Stimulated activated CD4-positive, alpha-beta T cell treated with anti-CD3 and anti-CD28 coated beads, TNF-alpha, amount 100 ng/mL, for 48 hours (primary cell): ENCODE measurements around the gene LY6G6F.

Experiments used
- DNase-seq, 3 donors: peaks; one replicate each; pipeline ENCODE4 v3.0.0-alpha.2; 2020; ENCODE audit warnings: low read depth in 3 of 3

Gene LY6G6F

GRCh38 chr6:31739639-31740396 is 33.2 kb downstream of the LY6G6F start, which contains the start of gene MSH5:
Gene MSH5, plus strand, starts transcription at chr6:31740005. Its CDS starts 462 bp downstream, at chr6:31740467.
- peak; percentile 92 to 97 (median 94) for DNase-seq

DNA sequence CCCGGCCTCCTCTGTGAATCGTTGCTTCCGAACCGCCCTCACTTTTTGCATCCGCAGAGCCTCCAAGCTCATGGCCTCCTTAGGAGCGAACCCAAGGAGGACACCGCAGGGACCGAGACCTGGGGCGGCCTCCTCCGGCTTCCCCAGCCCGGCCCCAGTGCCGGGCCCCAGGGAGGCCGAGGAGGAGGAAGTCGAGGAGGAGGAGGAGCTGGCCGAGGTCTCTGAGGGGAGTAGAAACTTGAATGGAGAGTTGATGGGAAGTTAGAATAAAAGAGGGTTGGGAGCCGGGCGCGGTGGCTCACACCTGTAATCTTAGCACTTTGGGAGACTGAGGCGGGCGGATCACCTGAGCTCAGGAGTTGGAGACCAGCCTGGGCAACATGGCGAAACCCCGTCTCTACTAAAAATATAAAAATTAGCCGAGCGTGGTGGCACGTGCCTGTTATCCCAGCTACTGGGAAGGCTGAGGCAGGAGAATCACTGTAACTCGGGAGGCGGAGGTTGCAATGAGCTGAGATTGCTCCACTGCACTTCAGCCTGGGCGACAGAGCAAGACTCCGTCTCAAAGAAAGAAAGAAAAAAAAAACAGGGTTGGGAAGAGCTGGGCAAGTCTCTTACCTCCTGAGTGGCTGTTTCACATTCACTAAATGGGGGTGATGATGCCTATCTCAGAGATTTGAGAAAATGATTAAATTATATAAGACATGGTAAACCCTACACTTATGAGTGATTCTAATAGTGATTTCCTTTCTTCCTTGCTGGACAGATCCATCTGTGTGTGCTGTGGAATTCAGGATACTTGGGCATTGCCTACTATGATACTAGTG is 33.9 kb downstream of the LY6G6F start:
- DNase-seq: no peak

DNA sequence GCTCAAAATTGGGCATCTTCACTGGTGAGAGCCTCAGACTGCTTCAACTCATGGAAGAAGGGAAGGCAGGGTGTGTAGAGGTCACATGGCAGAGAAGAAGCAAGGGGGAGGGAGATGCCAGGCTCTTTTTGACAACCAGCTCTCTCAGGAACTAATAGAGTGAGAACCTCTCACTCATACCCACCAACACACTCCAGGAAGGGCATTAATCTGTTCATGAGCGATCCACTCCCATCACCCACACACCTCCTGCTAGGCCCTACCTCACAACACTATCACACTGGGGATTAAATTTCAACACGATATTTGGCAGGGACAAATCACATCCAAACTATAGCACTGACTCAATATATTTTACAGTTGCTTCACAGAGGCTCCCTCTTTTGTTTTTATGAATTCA is 35.1 kb downstream of the LY6G6F start:
- no peak for DNase-seq

GRCh38 chr6:31742894-31743293 is 36.2 kb downstream of the LY6G6F start:
- DNase-seq: no peak

DNA sequence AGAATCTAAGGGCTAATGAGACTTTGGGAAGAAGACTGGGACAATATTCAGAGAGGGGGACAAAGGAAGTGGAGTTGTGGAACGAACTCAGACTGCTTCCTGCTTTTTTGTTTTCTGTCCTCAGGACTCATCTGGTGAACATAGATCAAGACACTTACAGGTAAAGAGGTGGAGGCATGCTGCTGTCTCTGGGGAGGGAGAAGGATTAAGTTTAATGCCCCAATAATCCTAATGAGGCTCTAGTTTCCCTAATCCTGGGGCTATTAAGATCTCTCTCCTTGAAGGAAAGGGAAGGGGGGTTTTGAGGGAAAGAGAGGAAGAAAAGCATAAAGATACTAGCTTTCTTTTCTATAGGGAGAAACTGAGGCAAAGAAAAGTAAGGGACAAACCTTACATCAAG is 37.8 kb downstream of the LY6G6F start:
- no peak for DNase-seq

DNA sequence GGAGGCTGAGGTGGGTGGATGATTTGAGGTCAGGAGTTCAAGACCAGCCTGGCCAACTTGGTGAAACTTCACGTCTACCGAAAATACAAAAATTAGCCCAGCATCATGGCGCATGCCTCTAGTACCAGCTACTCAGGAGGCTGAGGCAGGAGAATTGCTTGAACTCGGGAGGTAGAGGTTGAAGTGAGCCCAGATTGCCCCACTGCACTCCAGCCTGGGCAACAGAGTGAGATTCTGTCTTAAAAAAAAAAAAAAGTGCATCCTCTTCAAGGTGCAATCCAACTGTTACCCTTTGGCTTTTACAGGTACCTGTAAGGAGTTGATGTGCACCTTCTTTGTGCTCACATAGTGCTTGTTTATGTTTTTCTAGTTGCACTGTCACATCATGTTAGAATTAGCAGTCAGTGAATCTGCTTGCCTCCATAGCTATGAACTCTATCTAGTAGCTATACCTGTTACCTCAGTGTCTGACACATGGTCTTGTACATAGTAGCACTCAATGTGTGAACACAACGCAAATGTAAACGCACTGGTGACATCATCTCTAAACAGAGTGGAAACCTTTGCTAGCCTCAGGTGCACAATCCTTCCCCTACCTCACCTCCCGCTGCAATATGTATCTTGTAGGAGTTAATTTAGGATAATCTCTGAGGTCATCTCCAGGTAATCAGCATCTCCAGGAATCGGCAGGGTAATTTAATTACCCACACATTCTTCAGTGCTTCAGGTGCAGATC is 42.8 kb downstream of the LY6G6F start:
- no peak for DNase-seq

GRCh38 chr6:31750411-31751022 is 43.9 kb downstream of the LY6G6F start:
- no peak for DNase-seq

GRCh38 chr6:31752739-31753319 is 46.2 kb downstream of the LY6G6F start:
- no peak for DNase-seq

DNA sequence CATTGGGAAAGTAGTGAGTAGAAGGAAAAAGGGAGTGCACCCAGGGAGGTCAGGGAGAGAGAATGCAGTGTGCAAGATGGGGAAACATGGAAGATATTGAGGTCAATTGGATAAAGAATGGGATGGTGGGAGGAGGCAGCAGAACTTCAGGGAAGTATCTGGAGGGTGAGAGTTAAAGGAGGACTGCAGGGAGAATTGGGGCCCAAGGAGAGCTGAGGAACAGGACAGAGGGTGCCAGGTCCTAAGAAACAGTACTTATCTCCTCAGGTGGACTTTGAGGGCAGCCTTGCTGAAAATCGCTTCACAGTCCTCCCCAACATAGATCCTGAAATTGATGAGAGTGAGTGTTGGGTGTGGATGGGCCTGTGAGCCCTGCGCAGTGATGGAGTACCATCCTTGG is 51.6 kb downstream of the LY6G6F start:
- DNase-seq: no peak
